GM21367 (cell line): Measurements from ENCODE around the gene AKAP6.

Source experiments
- ATAC-seq: cut with Tn5 transposase; IDR thresholded peaks from one replicate; pipeline ENCODE4 v1.9.1; 2021; ENCODE audit not compliant: unreplicated experiment

The AKAP6 gene

DNA sequence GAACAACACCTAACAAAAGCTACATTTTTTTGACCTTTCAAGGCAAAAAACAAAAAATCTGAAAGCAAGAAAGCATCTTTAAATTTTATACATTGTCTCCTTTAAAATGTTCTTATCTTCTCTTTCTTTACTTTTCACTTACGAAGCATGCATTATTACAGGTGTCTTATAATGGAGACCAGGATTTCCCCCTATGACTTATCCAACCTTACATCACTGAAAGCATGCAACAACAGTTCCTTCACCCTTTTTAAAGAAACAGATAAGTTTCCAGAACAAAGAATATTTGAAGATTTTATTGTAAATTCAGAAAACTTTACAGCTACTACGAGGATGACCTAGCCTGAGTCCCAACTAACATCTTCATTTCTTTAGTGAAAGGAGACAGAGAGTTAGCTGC lies 277.2 kb downstream of the AKAP6 start:
- ATAC-seq, result no peak

DNA sequence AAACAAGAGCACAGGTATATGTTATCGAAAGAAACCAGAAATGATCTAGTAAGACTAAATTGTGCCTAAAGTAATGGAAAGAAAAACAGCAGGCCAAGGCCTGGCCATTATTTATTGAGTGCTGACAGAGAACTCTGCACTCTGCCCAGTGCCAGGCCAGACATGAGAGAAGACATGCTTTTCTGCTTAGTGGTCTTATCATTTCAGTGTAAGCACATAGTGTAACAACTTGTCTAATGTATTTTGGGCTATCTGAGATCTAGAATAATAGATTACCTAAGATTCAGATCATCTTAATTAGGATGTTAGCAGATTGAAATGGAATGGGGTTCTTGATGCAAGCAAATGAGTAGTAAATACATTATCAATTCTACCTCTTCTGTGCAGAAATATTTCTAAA lies 278.3 kb downstream of the AKAP6 start:
- ATAC-seq, result no peak

- ATAC-seq, result no peak
Observed at GRCh38 chr14:32608857-32609256, 279.8 kb downstream of the AKAP6 start.

- ATAC-seq, result no peak
Observed at GRCh38 chr14:32609388-32609787, 280.3 kb downstream of the AKAP6 start.

DNA sequence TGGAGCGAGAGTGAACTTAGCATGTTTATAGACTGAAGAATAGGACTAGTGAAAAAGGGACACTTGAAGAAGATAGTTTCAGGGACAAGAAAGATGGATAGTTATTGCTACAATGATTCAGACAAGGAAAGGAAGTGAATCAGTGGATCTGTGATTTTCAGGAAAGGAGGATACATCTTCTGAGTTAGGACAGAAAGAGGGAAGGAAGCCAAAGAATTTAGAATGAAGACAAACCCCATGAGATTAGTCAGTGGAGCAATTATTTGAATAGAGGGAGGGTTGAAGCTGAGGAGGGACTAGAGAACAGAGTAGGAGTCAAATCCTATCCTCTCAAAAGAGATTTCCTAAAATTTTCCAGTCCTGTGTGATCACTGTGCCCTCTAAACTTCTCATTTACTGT lies 282.7 kb downstream of the AKAP6 start:
- ATAC-seq, result no peak

DNA sequence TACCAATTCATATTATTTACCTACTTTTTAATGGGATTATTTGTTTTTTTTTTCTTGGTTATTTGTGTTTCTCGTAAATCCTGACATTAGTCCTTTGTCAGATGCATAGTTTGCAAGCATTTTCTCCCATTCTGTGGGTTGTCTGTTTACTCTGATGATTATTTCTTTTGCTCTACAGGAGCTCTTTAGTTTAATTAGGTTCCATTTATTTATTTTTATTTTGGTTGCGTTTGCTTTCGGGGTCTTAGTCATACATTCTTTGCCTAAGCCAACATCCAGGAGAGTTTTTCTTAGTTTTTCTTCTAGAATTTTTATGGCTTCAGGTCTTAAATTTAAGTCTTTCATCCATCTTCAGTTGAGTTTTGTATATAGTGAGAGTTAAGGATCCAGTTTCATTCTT lies 289.9 kb downstream of the AKAP6 start:
- no peak for ATAC-seq

- no peak for ATAC-seq
Observed at GRCh38 chr14:32620303-32620702, 291.2 kb downstream of the AKAP6 start.

GRCh38 chr14:32620724-32621123 lies 291.6 kb downstream of the AKAP6 start:
- no peak for ATAC-seq

DNA sequence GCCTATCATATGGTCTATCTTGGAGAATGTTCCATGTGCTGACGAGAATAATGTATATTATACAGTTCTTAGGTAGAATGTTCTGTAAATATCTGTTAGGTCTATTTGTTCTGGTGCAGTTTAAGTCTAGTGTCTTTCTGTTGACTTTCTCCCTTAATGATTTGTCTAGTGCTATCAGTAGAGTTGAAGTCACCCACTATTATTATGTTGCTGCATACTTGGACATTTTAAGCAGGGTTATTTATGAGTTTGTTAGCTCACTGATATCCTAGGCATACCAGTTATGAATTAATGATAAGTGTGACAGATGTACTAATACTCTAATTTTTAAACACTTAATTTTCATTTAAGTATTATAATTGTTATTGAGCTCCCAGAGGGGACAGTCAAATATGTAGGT lies 292.5 kb downstream of the AKAP6 start:
- ATAC-seq, result no peak

- ATAC-seq, result peak; percentile 42
Observed at GRCh38 chr14:32622742-32623141, 293.6 kb downstream of the AKAP6 start.

GRCh38 chr14:32623300-32624093 lies 294.4 kb downstream of the AKAP6 start:
- no peak for ATAC-seq

DNA sequence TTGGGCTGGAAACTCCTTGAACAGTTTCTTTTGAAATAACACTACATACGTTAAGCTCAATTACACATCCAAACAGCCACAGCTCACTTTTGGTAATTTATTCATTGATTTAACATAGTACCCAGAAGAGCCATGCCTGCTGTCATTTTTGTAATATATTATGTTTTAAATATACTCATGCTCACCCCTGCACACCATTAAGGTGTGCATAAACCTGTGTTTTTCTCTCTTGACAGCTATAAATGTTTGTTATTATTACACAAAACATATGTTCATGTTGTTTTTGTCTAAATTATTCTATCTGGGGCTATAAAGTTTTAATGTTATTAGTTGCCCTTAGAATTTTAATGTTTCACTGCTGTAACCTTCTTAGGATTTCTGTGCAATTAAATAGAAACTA lies 296.1 kb downstream of the AKAP6 start:
- no peak for ATAC-seq

GRCh38 chr14:32627545-32628298 lies 298.6 kb downstream of the AKAP6 start:
- no peak for ATAC-seq

GRCh38 chr14:32629236-32629635 lies 300.1 kb downstream of the AKAP6 start:
- no peak for ATAC-seq

GRCh38 chr14:32630701-32631100 lies 301.6 kb downstream of the AKAP6 start:
- ATAC-seq, result no peak

DNA sequence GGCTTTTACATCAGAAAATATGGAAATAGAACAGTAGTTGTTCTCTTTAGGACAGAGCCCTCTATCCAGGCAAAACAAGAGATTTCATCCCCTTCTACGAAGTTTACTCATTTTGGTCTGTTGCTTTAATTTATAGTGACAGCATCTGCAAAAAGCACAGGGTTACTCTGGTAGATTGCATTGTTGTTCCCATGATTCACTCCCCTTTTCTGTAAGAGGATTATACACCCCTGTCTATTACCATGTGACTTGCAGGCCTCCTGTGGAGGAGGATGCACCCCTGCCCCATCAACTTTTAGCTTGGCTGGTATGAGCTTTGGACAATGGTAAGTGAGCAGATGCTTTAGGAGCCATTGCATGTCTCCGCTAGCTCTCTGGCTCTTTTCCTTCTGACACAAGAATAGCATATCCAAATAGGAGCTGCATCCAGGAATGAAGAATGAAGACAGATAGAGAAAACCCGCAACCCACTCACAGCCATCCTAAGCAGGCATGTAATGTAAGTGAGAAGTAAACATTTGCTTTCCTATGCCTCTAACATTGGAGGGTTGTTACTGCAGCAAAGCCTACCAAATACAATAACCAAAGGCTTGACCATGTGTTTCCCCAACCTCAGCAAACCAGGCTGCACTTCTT lies 304.2 kb downstream of the AKAP6 start:
- ATAC-seq, result no peak

GRCh38 chr14:32633930-32634329 lies 304.8 kb downstream of the AKAP6 start:
- ATAC-seq, result no peak

GRCh38 chr14:32635061-32635719 lies 306.1 kb downstream of the AKAP6 start:
- no peak for ATAC-seq

GRCh38 chr14:32637582-32637981 lies 308.5 kb downstream of the AKAP6 start:
- no peak for ATAC-seq

DNA sequence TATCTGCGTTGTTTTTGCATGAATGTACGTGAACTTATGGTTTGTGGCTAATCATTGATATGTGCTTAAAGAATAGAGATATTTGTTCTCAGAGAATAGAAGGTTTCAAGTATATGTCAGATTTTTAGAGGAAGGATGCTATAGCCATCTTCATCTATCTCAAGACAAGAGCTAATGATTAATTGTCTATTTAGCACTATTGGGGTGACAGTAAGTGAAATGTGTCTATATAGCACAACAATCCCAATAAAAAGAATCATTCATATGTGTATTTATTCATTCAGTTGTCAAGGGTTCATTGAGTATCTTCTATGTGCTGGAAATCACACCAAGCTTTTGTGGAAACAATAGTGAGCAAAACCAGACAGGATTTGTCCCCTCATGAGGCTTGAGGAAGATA lies 310.1 kb downstream of the AKAP6 start:
- no peak for ATAC-seq

DNA sequence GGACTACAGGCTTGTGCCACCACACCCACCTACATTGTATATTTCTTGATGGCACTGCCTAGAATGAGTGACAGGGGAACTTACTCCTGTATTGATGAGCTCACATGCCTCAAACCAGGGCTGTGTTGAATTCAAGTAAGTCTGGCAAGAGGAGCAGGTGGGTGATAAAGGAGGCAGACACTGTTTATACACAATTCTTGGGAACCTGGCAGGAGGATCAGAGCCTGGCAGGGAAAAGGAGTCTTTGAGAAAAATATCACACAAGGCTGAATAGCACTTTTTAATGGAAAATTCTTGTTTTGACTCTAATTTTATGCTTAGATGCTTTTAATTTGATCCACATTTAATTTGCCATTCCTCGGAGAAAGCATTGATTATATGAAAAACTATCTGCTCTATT lies 316.5 kb downstream of the AKAP6 start:
- no peak for ATAC-seq
